Nephron progenitor cell (in vitro differentiated cells): ENCODE results near the gene HSPA5.
"Not testable (repeated sequence)": the region's sequence is repeated elsewhere in the genome, so short reads cannot be mapped to it uniquely, and the experiment has no call there.

ENCODE experiments used
- DNase-seq: peaks from one replicate; pipeline ENCODE4 v3.0.0; 2021
- H3K27ac Mint-ChIP-seq: 2 replicates; pipeline ENCODE4 v1.8.0; 2021; ENCODE audit warnings: mild to moderate bottlenecking, moderate library complexity, mixed read lengths
- H3K27me3 Mint-ChIP-seq: 2 replicates; pipeline ENCODE4 v1.8.0; 2021; ENCODE audit warnings: mild to moderate bottlenecking, low read depth, mixed read lengths; ENCODE audit not compliant: poor library complexity
- H3K36me3 Mint-ChIP-seq: 2 replicates; pipeline ENCODE4 v1.8.0; 2021; ENCODE audit warnings: low read depth, mixed read lengths
- H3K4me1 Mint-ChIP-seq: 2 replicates; pipeline ENCODE4 v1.8.0; 2021; ENCODE audit warnings: mixed read lengths
- H3K4me3 Mint-ChIP-seq: 2 replicates; pipeline ENCODE4 v1.8.0; 2021; ENCODE audit warnings: mild to moderate bottlenecking, moderate library complexity, mixed read lengths
- H3K9me3 Mint-ChIP-seq: 2 replicates; pipeline ENCODE4 v1.8.0; 2021; ENCODE audit warnings: mild to moderate bottlenecking, moderate library complexity, mixed read lengths
- TF ChIP-seq, protein P1 (sequence below): fragments of 200-600 bp; sonication (generic); IDR thresholded peaks from 2 replicates; pipeline ENCODE4 v1.5.0; 2021; ENCODE audit warnings: antibody characterized with exemption

Gene HSPA5

DNA sequence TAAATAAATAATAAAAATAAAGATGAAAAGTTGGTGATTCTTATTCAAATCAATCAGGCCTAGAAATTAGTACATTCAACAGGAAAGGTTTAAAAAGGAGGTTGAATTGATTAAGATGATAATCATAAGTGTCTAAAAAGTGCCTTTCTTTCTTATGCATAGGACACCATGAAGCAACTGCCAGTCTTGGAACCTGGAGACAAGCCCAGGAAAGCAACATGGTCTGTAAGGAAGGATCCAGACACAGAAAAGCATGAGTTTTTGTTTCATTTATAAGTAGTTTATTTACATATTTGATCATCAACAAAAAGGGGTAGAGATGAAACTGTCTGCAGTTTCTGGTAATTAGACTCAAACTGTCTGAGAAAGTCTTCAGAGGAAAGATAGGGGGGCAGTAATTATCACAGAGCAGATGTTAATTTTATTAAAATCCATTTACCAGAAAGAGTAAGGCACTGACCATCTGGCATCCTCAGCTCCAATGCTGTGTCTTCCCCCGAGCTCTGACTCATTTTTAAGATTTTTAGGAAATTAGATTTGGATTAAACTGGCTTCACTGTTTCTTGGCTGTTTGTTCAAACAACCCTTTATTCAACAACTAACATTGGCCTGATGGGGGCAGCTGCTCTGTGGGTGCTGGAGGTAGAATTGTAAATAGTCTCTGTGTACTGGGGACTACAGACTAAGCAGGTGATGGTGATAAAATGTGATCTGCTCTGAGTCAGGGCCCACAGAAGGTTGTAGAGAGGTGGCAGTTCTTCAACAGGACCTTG, 38.1 kb downstream of the HSPA5 start:
- peaks cover 7% of the 10 kb centered on the region for H3K27me3 Mint-ChIP-seq
- H3K27ac Mint-ChIP-seq: peak overlapping the region; percentile 77
- peaks cover 34% of the 10 kb centered on the region for H3K36me3 Mint-ChIP-seq
- TF ChIP-seq, protein P1, sequence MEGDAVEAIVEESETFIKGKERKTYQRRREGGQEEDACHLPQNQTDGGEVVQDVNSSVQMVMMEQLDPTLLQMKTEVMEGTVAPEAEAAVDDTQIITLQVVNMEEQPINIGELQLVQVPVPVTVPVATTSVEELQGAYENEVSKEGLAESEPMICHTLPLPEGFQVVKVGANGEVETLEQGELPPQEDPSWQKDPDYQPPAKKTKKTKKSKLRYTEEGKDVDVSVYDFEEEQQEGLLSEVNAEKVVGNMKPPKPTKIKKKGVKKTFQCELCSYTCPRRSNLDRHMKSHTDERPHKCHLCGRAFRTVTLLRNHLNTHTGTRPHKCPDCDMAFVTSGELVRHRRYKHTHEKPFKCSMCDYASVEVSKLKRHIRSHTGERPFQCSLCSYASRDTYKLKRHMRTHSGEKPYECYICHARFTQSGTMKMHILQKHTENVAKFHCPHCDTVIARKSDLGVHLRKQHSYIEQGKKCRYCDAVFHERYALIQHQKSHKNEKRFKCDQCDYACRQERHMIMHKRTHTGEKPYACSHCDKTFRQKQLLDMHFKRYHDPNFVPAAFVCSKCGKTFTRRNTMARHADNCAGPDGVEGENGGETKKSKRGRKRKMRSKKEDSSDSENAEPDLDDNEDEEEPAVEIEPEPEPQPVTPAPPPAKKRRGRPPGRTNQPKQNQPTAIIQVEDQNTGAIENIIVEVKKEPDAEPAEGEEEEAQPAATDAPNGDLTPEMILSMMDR: no peak
- H3K4me1 Mint-ChIP-seq: peaks cover 17% of the 10 kb centered on the region
- H3K4me3 Mint-ChIP-seq: no peak overlapping the region
- no peaks in the 10 kb centered on the region for H3K9me3 Mint-ChIP-seq
- no peak for DNase-seq

DNA sequence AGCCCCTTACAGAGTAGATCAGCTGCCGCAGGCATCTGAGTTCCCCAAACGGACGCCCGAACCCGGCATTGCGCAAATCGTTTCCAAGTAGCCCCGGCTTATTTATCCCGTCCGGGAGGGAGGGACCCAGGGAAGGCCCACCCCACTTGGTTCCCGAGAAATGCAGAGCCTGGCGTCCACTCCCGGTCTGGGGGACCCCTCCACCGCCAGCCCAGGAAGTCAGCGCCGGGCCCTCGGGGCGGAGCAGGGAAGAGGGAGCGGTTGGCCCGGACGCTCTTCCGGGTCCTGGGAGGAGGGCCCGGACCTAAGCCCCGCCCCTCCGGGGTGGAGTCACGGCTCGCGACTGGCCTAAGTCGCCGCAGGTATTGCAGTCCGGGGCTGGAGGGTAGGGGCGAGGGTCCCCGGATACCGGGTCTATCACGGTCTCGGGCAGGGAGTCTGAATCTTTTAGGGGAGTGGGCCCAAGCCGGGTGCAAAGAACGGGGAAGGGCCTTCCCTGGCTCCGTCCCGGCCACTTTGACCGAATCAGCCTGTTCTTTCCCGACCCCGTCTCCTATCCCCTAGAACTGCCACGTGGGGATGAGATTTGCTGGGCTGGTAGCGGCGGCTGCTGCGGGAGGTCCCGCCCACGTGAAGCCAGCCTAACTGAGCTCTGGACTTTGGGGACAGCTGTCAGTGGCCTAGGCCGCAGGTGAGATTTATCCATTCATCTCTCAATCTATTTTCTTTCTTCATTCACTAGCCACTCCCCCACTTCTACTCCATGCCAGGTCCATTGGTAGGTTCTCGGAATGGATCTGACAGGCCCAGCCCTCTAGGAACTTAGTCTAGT, 40.7 kb downstream of the HSPA5 start, which contains the start of gene RABEPK:
Gene RABEPK, plus strand, starts transcription at position 327 of the 832 bp plus-strand sequence. CDS start 2,472 bp downstream, outside the sequence.
- TF ChIP-seq, protein P1: no peak
- H3K4me3 Mint-ChIP-seq: peak within 1 kb of the TSS; percentile 82
- peaks cover 16% of the 10 kb centered on the region for H3K36me3 Mint-ChIP-seq
- H3K27ac Mint-ChIP-seq: peak within 1 kb of the TSS; percentile 92
- peaks cover 17% of the 10 kb centered on the region for H3K4me1 Mint-ChIP-seq
- no peaks in the 10 kb centered on the region for H3K9me3 Mint-ChIP-seq
- H3K27me3 Mint-ChIP-seq: peaks cover 17% of the 10 kb centered on the region
- peak; percentile 97 for DNase-seq

DNA sequence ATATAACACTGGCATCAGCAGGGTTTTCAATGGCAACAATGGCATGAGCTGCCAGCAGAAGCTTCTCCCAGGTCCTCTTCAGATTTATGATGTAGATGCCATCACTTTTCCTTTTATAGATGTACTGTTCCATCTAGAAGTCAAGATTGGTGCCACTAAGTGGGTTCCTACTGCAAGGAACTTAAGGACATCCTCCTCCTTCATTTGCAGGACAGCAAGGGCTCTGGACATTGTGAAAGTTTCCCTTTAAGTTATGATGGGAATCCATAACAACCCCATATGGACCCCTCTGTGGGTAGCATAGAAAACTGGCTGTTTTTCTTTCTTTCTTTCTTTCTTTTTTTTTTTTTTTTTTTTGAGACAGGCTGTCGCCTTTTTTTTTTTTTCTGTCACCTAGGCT, 45.6 kb downstream of the HSPA5 start:
- H3K4me3 Mint-ChIP-seq, H3K4me1 Mint-ChIP-seq, H3K27ac Mint-ChIP-seq, H3K36me3 Mint-ChIP-seq, DNase-seq, H3K9me3 Mint-ChIP-seq: not testable (repeated sequence)
- peaks cover 17% of the 10 kb centered on the region for H3K27me3 Mint-ChIP-seq

DNA sequence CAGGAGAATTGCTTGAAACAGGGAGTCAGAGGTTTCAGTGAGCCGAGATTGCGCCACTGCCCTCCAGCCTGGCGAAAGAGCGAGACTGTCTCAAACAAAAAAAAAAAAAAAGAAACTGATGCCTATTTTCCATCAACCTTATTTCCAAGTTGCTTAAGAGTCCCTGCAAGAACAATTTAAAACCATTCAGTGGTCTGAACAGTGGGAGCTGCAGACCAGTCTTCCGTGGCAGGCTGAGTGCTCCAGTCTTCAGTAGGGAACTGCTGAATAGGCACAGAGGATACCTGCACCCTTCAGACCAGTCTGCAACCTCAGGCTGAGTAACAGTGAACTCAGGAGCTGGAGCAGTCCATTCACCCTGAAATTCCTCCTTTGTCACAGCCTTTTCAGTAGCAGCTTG, 46.7 kb downstream of the HSPA5 start:
- not testable (repeated sequence) for DNase-seq, H3K9me3 Mint-ChIP-seq, H3K27ac Mint-ChIP-seq, H3K4me3 Mint-ChIP-seq, H3K36me3 Mint-ChIP-seq
- Mint-ChIP-seq H3K27me3 (peaks cover 17% of the 10 kb centered on the region), H3K4me1 (peaks cover 14% of the 10 kb centered on the region)

DNA sequence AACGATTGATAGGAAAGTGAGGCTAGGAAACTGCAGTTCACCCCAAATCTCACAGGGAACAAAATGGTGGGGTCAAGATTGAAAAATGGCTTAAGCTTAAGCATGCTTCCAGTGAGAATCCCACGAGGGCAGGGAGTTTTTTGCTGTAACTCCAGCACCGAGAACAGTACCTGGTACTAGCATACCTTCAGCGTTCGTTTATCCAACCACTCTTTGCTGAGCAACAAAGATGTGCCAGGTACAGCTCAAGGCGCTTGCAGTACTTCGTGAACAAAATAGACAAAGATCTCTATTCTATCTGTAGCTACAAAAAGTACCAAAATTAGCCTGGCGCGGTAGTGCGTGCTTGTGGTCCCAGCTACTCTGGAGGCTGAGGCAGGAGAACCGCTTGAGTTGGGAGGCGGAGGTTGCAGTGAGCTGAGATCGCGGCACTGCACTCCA, 50.8 kb downstream of the HSPA5 start:
- peak overlapping the region; percentile 96 for H3K4me3 Mint-ChIP-seq
- peak overlapping the region; percentile 90 for H3K27ac Mint-ChIP-seq
- TF ChIP-seq, protein P1: no peak
- DNase-seq: peak; percentile 11
- peaks cover 26% of the 10 kb centered on the region for H3K4me1 Mint-ChIP-seq
- H3K9me3 Mint-ChIP-seq: no peaks in the 10 kb centered on the region
- no peaks in the 10 kb centered on the region for H3K36me3 Mint-ChIP-seq
- no peaks in the 10 kb centered on the region for H3K27me3 Mint-ChIP-seq

DNA sequence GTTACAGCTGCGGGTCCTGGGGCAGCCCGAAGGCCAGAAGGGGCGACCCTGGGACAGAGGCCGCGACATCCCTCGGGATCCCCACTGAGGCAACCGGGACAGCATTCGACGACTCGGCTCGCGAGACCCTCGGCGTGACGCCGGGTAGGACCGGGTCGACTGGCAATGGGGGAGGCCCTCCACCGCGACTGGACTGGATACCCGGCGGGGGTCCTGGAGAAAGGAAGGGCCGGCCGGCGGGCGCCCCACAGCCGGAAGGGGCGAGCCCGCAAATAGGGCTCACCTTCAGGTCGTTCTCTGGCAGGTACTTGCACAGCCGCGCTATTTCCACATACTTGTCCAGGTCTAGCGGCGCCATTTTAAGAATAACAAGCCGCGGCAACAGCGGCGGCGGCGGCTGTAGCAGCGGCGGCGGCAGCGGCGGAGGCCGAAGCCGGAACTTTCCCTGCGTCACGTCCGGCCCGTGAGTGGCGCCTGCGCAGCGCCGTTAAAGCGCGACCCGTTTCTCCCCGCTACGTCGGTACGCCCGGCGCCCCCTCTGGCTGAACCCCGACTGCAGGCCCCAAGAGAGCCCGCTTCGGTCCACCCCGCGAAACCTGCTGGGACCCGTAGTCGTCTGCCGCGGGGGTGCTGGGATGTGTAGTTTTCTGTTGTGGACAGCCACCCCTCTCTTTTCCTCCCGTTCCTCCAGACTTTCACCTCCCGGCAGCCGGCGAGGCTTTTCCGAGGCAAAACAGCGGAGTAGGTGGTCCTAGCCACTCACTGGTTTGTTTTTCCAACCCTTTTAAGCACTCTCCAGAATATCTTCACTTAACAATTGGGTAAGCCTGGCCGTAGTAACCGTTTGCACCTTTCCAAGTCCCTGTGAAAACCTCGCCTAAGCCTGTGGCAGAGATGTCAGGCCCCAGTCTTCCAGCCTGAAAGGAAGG, 51.5 kb downstream of the HSPA5 start, which contains the start of gene PPP6C:
Gene PPP6C, minus strand, starts transcription at position 443 of the 929 bp plus-strand sequence. Its CDS starts 85 bp downstream, at position 358.
- Mint-ChIP-seq H3K27ac (peak within 1 kb of the TSS; percentile 90), H3K36me3 (no peaks in the 10 kb centered on the region), H3K4me1 (peaks cover 26% of the 10 kb centered on the region), H3K4me3 (peak within 1 kb of the TSS; percentile 96), H3K27me3 (no peaks in the 10 kb centered on the region), H3K9me3 (no peaks in the 10 kb centered on the region)
- TF ChIP-seq, protein P1: peak; percentile 44
- DNase-seq: peak; percentile 96
